SK-N-MC (cell line): ENCODE measurements around the gene RELN.

Experiments
- DNase-seq: peaks from one replicate; pipeline ENCODE4 v3.0.0-alpha.2; 2011; ENCODE audit warnings: low read depth, low spot score
- H3K27ac ChIP-seq: fragments of 200-600 bp; sonication (generic); 2 replicates; pipeline ENCODE4 v1.5.1; 2016; ENCODE audit warnings: mixed run types
- H3K36me3 ChIP-seq: fragments of 200-600 bp; sonication (generic); 2 replicates; pipeline ENCODE4 v1.6.1; 2017; ENCODE audit warnings: antibody characterized with exemption, low read length, mixed read lengths; ENCODE audit not compliant: insufficient read depth
- H3K4me3 ChIP-seq: fragments of 200-600 bp; sonication (generic); 2 replicates; pipeline ENCODE4 v1.5.1; 2016
- H3K9ac ChIP-seq: fragments of 200-600 bp; sonication (generic); 2 replicates; pipeline ENCODE4 v1.8.0; 2017; ENCODE audit warnings: mixed run types, mixed read lengths; ENCODE audit not compliant: insufficient read length
- H3K9me3 ChIP-seq: fragments of 200-600 bp; sonication (generic); 2 replicates; pipeline ENCODE4 v1.6.1; 2017; ENCODE audit warnings: low read depth, mild to moderate bottlenecking, antibody characterized with exemption, low read length, moderate library complexity, mixed read lengths
- EZH2 ChIP-seq: fragments of 200-600 bp; sonication (generic); IDR thresholded peaks from one replicate; pipeline ENCODE4 v1.6.1; 2017; ENCODE audit warnings: antibody characterized with exemption
- FOXP2 ChIP-seq: optimal IDR thresholded peaks from 2 replicates; pipeline ENCODE3; 2011; ENCODE audit warnings: mild to moderate bottlenecking, moderate library complexity; ENCODE audit not compliant: insufficient read depth; ENCODE audit errors: extremely low read length, control extremely low read depth
- POLR2AphosphoS5 ChIP-seq: IDR thresholded peaks from 2 replicates; pipeline ENCODE4 v1.6.1; 2012; ENCODE audit warnings: mild to moderate bottlenecking, low read depth, low read length, borderline replicate concordance

RELN gene

GRCh38 chr7:103714376-103714927 lies 275.0 kb downstream of the RELN start:
- Histone ChIP-seq H3K9ac (no peak overlapping the region), H3K4me3 (no peak overlapping the region), H3K9me3 (no peaks in the 10 kb centered on the region), H3K36me3 (no peaks in the 10 kb centered on the region), H3K27ac (no peak overlapping the region)
- TF ChIP-seq POLR2AphosphoS5 (no peak), FOXP2 (no peak)
- DNase-seq: no peak

GRCh38 chr7:103712991-103713778 lies 276.3 kb downstream of the RELN start:
- TF ChIP-seq FOXP2 (no peak), POLR2AphosphoS5 (no peak), EZH2 (no peak)
- Histone ChIP-seq H3K4me3 (no peak overlapping the region), H3K27ac (no peak overlapping the region), H3K36me3 (no peaks in the 10 kb centered on the region), H3K9me3 (no peaks in the 10 kb centered on the region), H3K9ac (no peak overlapping the region)
- no peak for DNase-seq

DNA sequence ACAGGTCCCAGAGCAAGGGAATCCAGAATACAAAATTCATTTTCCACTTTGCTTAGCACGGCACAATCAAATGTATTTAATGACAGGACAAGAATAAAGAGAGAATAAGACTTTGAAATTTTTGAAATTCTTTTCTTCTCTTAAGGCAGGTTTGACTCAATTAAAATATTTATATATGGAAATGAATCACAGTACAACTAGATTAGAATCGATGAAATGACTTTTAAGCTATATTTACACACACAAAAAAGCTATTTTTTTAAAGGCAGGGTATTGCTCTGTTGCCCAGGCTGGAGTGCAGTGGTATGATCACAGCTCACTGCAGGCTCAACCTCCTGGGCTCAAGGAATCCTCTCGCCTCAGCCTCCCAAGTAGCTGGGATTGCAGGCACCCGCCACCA lies 278.0 kb downstream of the RELN start:
- TF ChIP-seq EZH2: no peak
- no peak for TF ChIP-seq POLR2AphosphoS5
- TF ChIP-seq FOXP2: no peak
- Histone ChIP-seq H3K4me3 (no peak overlapping the region), H3K9me3 (no peaks in the 10 kb centered on the region), H3K36me3 (no peaks in the 10 kb centered on the region), H3K27ac (no peak overlapping the region), H3K9ac (no peak overlapping the region)
- no peak for DNase-seq

DNA sequence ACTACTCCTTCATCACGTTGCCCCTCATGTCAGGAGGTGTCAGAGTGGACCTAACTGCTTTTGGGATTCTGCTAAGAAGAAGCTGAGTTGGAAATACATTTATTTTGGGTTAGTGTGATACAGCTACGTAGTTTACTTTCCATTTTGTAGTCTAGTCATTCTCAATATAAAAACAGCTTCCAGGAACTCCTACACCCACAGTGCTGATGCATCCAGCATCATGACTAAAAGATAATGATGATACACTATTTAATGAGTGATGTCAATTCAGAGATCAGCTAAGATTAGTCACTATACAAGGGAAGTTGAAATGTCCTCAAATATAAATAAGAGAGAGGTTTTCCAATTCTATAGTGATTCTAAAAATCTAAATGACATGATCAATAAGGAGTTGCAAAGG lies 279.2 kb downstream of the RELN start:
- Histone ChIP-seq H3K9ac (no peak overlapping the region), H3K4me3 (no peak overlapping the region), H3K36me3 (no peaks in the 10 kb centered on the region), H3K9me3 (no peaks in the 10 kb centered on the region), H3K27ac (no peak overlapping the region)
- DNase-seq: no peak
- no peak for TF ChIP-seq EZH2
- TF ChIP-seq POLR2AphosphoS5: no peak

GRCh38 chr7:103706805-103707204 lies 282.7 kb downstream of the RELN start:
- Histone ChIP-seq H3K4me3 (no peak overlapping the region), H3K9ac (no peak overlapping the region), H3K36me3 (no peaks in the 10 kb centered on the region), H3K9me3 (no peaks in the 10 kb centered on the region), H3K27ac (no peak overlapping the region)
- TF ChIP-seq EZH2 (no peak), FOXP2 (no peak), POLR2AphosphoS5 (no peak)
- no peak for DNase-seq

DNA sequence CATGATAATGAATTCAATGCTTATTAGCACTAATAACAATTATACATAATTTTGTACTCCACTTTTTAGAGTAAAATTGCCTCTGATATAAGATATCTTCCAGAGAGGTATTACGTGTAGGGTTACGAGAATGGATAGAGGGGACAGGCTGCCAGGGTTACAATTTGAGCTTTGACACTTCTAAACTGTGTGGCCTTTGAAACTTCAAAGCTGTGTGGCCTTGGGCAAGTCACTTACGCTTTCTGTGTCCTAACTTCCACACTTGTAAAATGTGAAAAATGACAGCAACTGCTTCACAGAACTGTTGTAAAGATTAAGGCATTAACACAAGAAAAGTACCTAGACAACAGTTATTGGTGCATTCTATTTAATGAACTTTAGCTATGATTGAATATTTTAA lies 283.9 kb downstream of the RELN start:
- TF ChIP-seq POLR2AphosphoS5: no peak
- TF ChIP-seq EZH2: no peak
- no peak for TF ChIP-seq FOXP2
- Histone ChIP-seq H3K9ac (no peak overlapping the region), H3K27ac (no peak overlapping the region), H3K4me3 (no peak overlapping the region), H3K9me3 (no peaks in the 10 kb centered on the region), H3K36me3 (no peaks in the 10 kb centered on the region)
- no peak for DNase-seq

- Histone ChIP-seq H3K9ac (no peak overlapping the region), H3K9me3 (no peaks in the 10 kb centered on the region), H3K4me3 (no peak overlapping the region), H3K36me3 (no peaks in the 10 kb centered on the region), H3K27ac (no peak overlapping the region)
- TF ChIP-seq POLR2AphosphoS5 (no peak), EZH2 (no peak), FOXP2 (no peak)
- no peak for DNase-seq
These were observed 284.8 kb downstream of the RELN start for GRCh38 chr7:103704701-103705100.

DNA sequence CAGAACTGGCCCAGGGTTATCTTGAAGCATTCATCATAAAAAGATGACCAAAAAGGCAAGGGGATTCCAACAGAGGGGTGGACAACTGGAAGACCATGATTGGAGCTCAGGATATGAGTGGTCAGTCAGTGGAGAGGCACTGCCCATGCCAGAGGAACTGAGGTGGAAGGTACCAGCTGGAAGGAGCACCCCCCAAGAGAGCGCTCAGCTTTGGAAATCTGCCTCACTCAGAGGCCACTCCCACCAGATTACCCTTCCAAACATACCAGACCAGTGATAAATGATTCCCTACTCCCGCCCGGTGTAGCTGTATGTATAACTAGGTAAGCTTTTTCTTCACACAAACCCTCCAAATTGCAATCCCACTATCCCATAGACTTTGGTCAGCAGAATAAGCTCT lies 286.5 kb downstream of the RELN start:
- Histone ChIP-seq H3K4me3 (no peak overlapping the region), H3K9me3 (no peaks in the 10 kb centered on the region), H3K27ac (no peak overlapping the region), H3K9ac (no peak overlapping the region), H3K36me3 (no peaks in the 10 kb centered on the region)
- TF ChIP-seq POLR2AphosphoS5 (no peak), EZH2 (no peak), FOXP2 (no peak)
- no peak for DNase-seq

- DNase-seq: no peak
- H3K4me3 ChIP-seq: no peak overlapping the region
- H3K9ac ChIP-seq: no peak overlapping the region
- no peaks in the 10 kb centered on the region for H3K36me3 ChIP-seq
- H3K9me3 ChIP-seq: no peaks in the 10 kb centered on the region
- no peak for TF ChIP-seq EZH2
- no peak for TF ChIP-seq FOXP2
- TF ChIP-seq POLR2AphosphoS5: no peak
- H3K27ac ChIP-seq: no peak overlapping the region
These were observed 287.0 kb downstream of the RELN start for GRCh38 chr7:103702454-103702853.
